Measurements from ENCODE around the gene ATP2B2. TPM values are rescaled to one million over a fixed set of nuclear protein-coding genes. Genes with fewer than 3 reads are reported as not detected.

ATP2B2 gene
- total and polyA plus RNA-seq, 2 donors (not counting 1 experiment from before 2014, with no cell fraction given) = not detected

DNA sequence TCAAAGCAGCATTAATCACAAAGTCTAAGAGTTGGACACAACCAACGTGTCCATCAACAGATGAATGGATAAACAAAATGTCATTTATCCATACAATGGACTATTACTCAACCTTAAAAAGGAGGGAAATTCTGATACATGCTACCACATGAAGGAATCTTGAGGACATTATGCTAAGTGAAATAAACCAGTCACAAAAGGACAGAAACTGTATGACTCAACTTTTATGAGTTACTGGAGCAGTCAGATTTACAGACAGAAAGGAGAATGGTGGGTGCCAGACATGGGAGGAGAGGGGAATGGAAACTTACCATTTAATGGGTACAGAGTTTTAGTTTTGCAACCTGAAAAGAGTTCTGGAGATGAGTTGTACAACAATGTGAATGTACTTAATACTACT is 141.5 kb downstream of the ATP2B2 start:
- Histone ChIP-seq H3K4me1 (ENCODE audit: control insufficient read depth in 2 of 2, insufficient read depth in 2 of 2, low read length in 2 of 2) (peaks cover 0 to under 1% of the 10 kb centered on the region in 2 donors), H3K27ac (ENCODE audit: low read length in 2 of 2) (no peak overlapping the region), H4K20me1 (ENCODE audit: control insufficient read depth, insufficient read depth, low read length, poor library complexity, severe bottlenecking) (no peaks in the 10 kb centered on the region), H3K27me3 (replicated peaks in 1 of 4; ENCODE audit: control extremely low read depth in 1 of 4, control insufficient read depth in 3 of 4, insufficient read depth in 4 of 4, low read length in 3 of 4) (peaks cover 0 to 4% (median 0%) of the 10 kb centered on the region in 4 experiments), H3K4me3 (ENCODE audit: control extremely low read depth in 1 of 5, extremely low read depth in 1 of 5, insufficient read depth in 1 of 5, low read depth in 2 of 5, low read length in 4 of 5) (no peak overlapping the region), H3K79me2 (ENCODE audit: control insufficient read depth, insufficient read depth, low read length) (no peaks in the 10 kb centered on the region), H2AFZ (ENCODE audit: insufficient read depth, low read depth, low read length, poor library complexity, severe bottlenecking) (no peak overlapping the region), H3K9me3 (ENCODE audit: control extremely low read depth in 1 of 3, control insufficient read depth in 2 of 3, insufficient read depth in 1 of 3, low read length in 2 of 3) (peaks cover 0 to 5% (median 0%) of the 10 kb centered on the region in 3 donors), H3K4me2 (replicated peaks; ENCODE audit: low read depth, low read length, poor library complexity, severe bottlenecking) (no peak overlapping the region), H3K36me3 (replicated peaks in 1 of 2; ENCODE audit: control extremely low read depth in 1 of 2, control insufficient read depth in 1 of 2, extremely low read depth in 1 of 2, insufficient read depth in 2 of 2, low read length in 1 of 2) (no peaks in the 10 kb centered on the region), H3K9ac (ENCODE audit: low read length) (no peak overlapping the region)
- no peaks in the 10 kb centered on the region for H3K9me3 Mint-ChIP-seq (ENCODE audit: insufficient read depth)
- ChIA-PET CTCF (interaction anchor here (1.6 kb wide), 1 partner anchor 45 kb away, joined by 3 read pairs; no protein-coding TSS in a partner anchor), POLR2A (interaction anchor here (0.6 kb wide), 1 partner anchor 127 kb away, joined by 3 read pairs; no protein-coding TSS in a partner anchor)
- DNase-seq (no peak), ATAC-seq (ENCODE audit: low read depth) (no peak)
- intact Hi-C loops (cut with micrococcal nuclease) = no loop called here
- no peak for TF ChIP-seq EZH2 (IDR thresholded peaks at IDR 0.05; ENCODE audit: borderline replicate concordance, insufficient read depth, low read depth, low read length, poor library complexity, severe bottlenecking)
- no peak for TF ChIP-seq CTCF (IDR thresholded peaks at IDR 0.05)
- H3K4me1 Mint-ChIP-seq = peaks cover 6% of the 10 kb centered on the region
- H3K27ac Mint-ChIP-seq = no peak overlapping the region
- no CpG with 5 or more reads among the region's 1 CpG for WGBS (ENCODE audit: insufficient coverage)
- peaks cover 5% of the 10 kb centered on the region for H3K27me3 Mint-ChIP-seq
- H3K4me3 Mint-ChIP-seq = no peak overlapping the region

DNA sequence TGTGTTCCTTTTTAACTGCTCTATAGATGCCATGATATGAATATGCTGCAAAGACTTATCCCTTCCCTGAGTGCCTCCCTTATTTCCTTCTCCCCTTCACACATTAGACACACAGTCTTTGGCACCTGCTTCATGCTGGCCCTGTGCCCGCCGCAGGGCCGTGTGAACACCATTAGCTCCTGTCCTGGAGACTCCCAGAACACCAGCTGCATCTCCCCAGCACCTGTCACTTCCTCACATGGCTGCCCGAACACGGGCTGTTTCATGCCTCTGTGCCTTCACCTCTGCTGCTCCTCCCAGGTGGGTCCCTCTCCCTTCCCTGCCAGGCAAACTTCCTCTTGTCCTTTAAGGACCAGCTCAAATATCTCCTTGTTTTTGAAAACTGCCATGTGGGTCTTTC is 144.0 kb downstream of the ATP2B2 start:
- intact Hi-C loops (cut with micrococcal nuclease) = no loop called here
- Histone ChIP-seq H3K4me2 (replicated peaks; ENCODE audit: low read depth, low read length, poor library complexity, severe bottlenecking) (no peak overlapping the region), H2AFZ (ENCODE audit: insufficient read depth, low read depth, low read length, poor library complexity, severe bottlenecking) (no peak overlapping the region), H3K36me3 (replicated peaks in 1 of 2; ENCODE audit: control extremely low read depth in 1 of 2, control insufficient read depth in 1 of 2, extremely low read depth in 1 of 2, insufficient read depth in 2 of 2, low read length in 1 of 2) (no peaks in the 10 kb centered on the region), H3K9ac (ENCODE audit: low read length) (no peak overlapping the region), H3K9me3 (ENCODE audit: control extremely low read depth in 1 of 3, control insufficient read depth in 2 of 3, insufficient read depth in 1 of 3, low read length in 2 of 3) (peaks cover 0 to 5% (median 0%) of the 10 kb centered on the region in 3 donors), H3K79me2 (ENCODE audit: control insufficient read depth, insufficient read depth, low read length) (no peaks in the 10 kb centered on the region), H4K20me1 (ENCODE audit: control insufficient read depth, insufficient read depth, low read length, poor library complexity, severe bottlenecking) (no peaks in the 10 kb centered on the region), H3K4me3 (ENCODE audit: control extremely low read depth in 1 of 5, extremely low read depth in 1 of 5, insufficient read depth in 1 of 5, low read depth in 2 of 5, low read length in 4 of 5) (no peak overlapping the region), H3K27me3 (replicated peaks in 1 of 4; ENCODE audit: control extremely low read depth in 1 of 4, control insufficient read depth in 3 of 4, insufficient read depth in 4 of 4, low read length in 3 of 4) (peaks cover 0 to 4% (median 0%) of the 10 kb centered on the region in 4 experiments), H3K27ac (ENCODE audit: low read length in 2 of 2) (no peak overlapping the region), H3K4me1 (ENCODE audit: control insufficient read depth in 2 of 2, insufficient read depth in 2 of 2, low read length in 2 of 2) (peaks cover 9 to 21% of the 10 kb centered on the region in 2 donors)
- ATAC-seq (ENCODE audit: low read depth) (no peak), DNase-seq (no peak)
- ChIA-PET POLR2A (no interaction called here), CTCF (interaction anchor here (0.7 to 1.3 kb wide), 4 partner anchors 26 to 377 kb away, joined by 3 to 4 read pairs (median 3); no protein-coding TSS in a partner anchor)
- H3K4me3 Mint-ChIP-seq = no peak overlapping the region
- peaks cover 5% of the 10 kb centered on the region for H3K27me3 Mint-ChIP-seq
- H3K27ac Mint-ChIP-seq = no peak overlapping the region
- peaks cover 26% of the 10 kb centered on the region for H3K4me1 Mint-ChIP-seq
- no peak for TF ChIP-seq EZH2 (IDR thresholded peaks at IDR 0.05; ENCODE audit: borderline replicate concordance, insufficient read depth, low read depth, low read length, poor library complexity, severe bottlenecking)
- no peak for TF ChIP-seq CTCF (IDR thresholded peaks at IDR 0.05)
- H3K9me3 Mint-ChIP-seq (ENCODE audit: insufficient read depth) = no peaks in the 10 kb centered on the region
- 38% methylated on average over 5 of the region's 5 CpGs for WGBS (ENCODE audit: insufficient coverage)

All from B cell (primary cell).